GM10847 (cell line): Measurements from ENCODE around the gene ITGA4.
A peak's percentile ranks its signal among the peaks of the same experiment; 100 is the strongest.

ENCODE experiments used
- POLR2A ChIP-seq: IDR thresholded peaks from 2 replicates; pipeline ENCODE4 v1.6.1; 2011; ENCODE audit not compliant: insufficient read length; ENCODE audit errors: extremely low read depth

Gene ITGA4

GRCh38 chr2:181457121-181457740 is at the start of gene ITGA4:
Gene ITGA4, plus strand, starts transcription at chr2:181457386. Its CDS starts 269 bp downstream, at chr2:181457655.
- peak; percentile 61 for TF ChIP-seq POLR2A

- no peak for TF ChIP-seq POLR2A
These were observed 48.3 kb upstream of the ITGA4 start for GRCh38 chr2:181408861-181409260.

- no peak for TF ChIP-seq POLR2A
These were observed 45.9 kb upstream of the ITGA4 start for GRCh38 chr2:181411105-181411849.

- TF ChIP-seq POLR2A: no peak
These were observed 37.9 kb upstream of the ITGA4 start for GRCh38 chr2:181419129-181419855.

- no peak for TF ChIP-seq POLR2A
These were observed 36.7 kb upstream of the ITGA4 start for GRCh38 chr2:181420259-181421130.

- TF ChIP-seq POLR2A: no peak
These were observed 36.1 kb upstream of the ITGA4 start for GRCh38 chr2:181421131-181421458.

GRCh38 chr2:181421464-181421863 is 35.7 kb upstream of the ITGA4 start:
- TF ChIP-seq POLR2A: no peak

GRCh38 chr2:181426672-181427071 is 30.5 kb upstream of the ITGA4 start:
- no peak for TF ChIP-seq POLR2A

GRCh38 chr2:181430406-181431118 is 26.6 kb upstream of the ITGA4 start:
- no peak for TF ChIP-seq POLR2A

GRCh38 chr2:181431674-181432073 is 25.5 kb upstream of the ITGA4 start:
- no peak for TF ChIP-seq POLR2A

- no peak for TF ChIP-seq POLR2A
These were observed 18.9 kb upstream of the ITGA4 start for GRCh38 chr2:181438261-181438660.

GRCh38 chr2:181440344-181440743 is 16.8 kb upstream of the ITGA4 start:
- no peak for TF ChIP-seq POLR2A

- TF ChIP-seq POLR2A: no peak
These were observed 16.3 kb upstream of the ITGA4 start for GRCh38 chr2:181440919-181441318.

GRCh38 chr2:181441670-181442069 is 15.5 kb upstream of the ITGA4 start:
- no peak for TF ChIP-seq POLR2A

- TF ChIP-seq POLR2A: no peak
These were observed 12.5 kb upstream of the ITGA4 start for GRCh38 chr2:181444654-181445053.

GRCh38 chr2:181446985-181447384 is 10.2 kb upstream of the ITGA4 start:
- TF ChIP-seq POLR2A: no peak
